GM12873 (cell line): ENCODE data around the gene DOK3.

Source experiments
- CTCF ChIP-seq: IDR thresholded peaks from 2 replicates; pipeline ENCODE4 v1.5.1; 2012; ENCODE audit warnings: low read depth, mild to moderate bottlenecking, moderate library complexity, low read length, control low read depth; ENCODE audit not compliant: insufficient read depth; ENCODE audit errors: missing control alignments

DOK3 gene

GRCh38 chr5:177540438-177540837, 30.8 kb upstream of the DOK3 start:
- no peak for TF ChIP-seq CTCF

GRCh38 chr5:177539411-177539810, 29.8 kb upstream of the DOK3 start:
- no peak for TF ChIP-seq CTCF

GRCh38 chr5:177538876-177539275, 29.2 kb upstream of the DOK3 start:
- TF ChIP-seq CTCF, result no peak

GRCh38 chr5:177537389-177538361, 28.0 kb upstream of the DOK3 start:
- no peak for TF ChIP-seq CTCF

GRCh38 chr5:177536386-177536785, 26.8 kb upstream of the DOK3 start:
- TF ChIP-seq CTCF, result no peak

- no peak for TF ChIP-seq CTCF
Observed at GRCh38 chr5:177535125-177535524, 25.5 kb upstream of the DOK3 start.

- TF ChIP-seq CTCF, result no peak
Observed at GRCh38 chr5:177531209-177531940, 21.7 kb upstream of the DOK3 start.
